GM12878 (cell line): ENCODE results near the gene PRRC2B. TPM values are rescaled to one million over a fixed set of nuclear protein-coding genes. Genes with fewer than 3 reads are reported as not detected.

ENCODE experiments used
- ATAC-seq: fragments of 200-7000 bp; cut with Tn5 transposase; 3 replicates; pipeline ENCODE4 v1.9.1; 2020; ENCODE audit warnings: mild to moderate bottlenecking, moderate library complexity
- BruUV-seq: library from RNA; stranded (reverse); fragments of 400-500 nt; replicated peaks from 2 replicates; lab custom pipeline; 2021; lab: Mats Ljungman, UMichigan
- CTCF ChIA-PET: fragments of 300-600 bp; sonication (Branson Sonifier 250); formaldehyde crosslinking; extraction: SDS; loops from one replicate; lab custom pipeline; 2021; ENCODE audit warnings: inconsistent platforms; lab: Yijun Ruan, JAX
- POLR2A ChIA-PET: fragments of 350-600 bp; formaldehyde crosslinking; extraction: SDS; loops from one replicate; lab custom pipeline; 2021; ENCODE audit warnings: inconsistent platforms; lab: Charles Lee
- RAD21 ChIA-PET: fragments of 300-600 bp; sonication (Branson Sonifier 250); formaldehyde crosslinking; loops from one replicate; lab custom pipeline; 2023; ENCODE audit warnings: antibody characterized with exemption; ENCODE audit not compliant: unreplicated experiment; lab: Charles Lee
- SMC1A ChIA-PET: fragments of 300-600 bp; sonication (Branson Sonifier 250); formaldehyde crosslinking; loops from one replicate; lab custom pipeline; 2023; ENCODE audit not compliant: unreplicated experiment, uncharacterized antibody; lab: Charles Lee
- DNase-seq: peaks from one replicate; pipeline ENCODE4 v3.0.0-alpha.2; 2011; ENCODE audit warnings: low read depth, low spot score
- FAIRE-seq: peaks from 3 replicates; lab custom pipeline; 2011; peaks lifted over from hg19 to GRCh38; lab: Jason Lieb, UNC
- H2AFZ ChIP-seq: 2 replicates; pipeline ENCODE4 v1.6.0; 2011; ENCODE audit warnings: low read depth, low read length, control low read depth; ENCODE audit not compliant: control insufficient read depth
- H3K27ac ChIP-seq: 2 replicates; pipeline ENCODE4 v1.5.1; 2011; ENCODE audit warnings: control low read depth; ENCODE audit not compliant: control insufficient read depth, insufficient read depth
- H3K27me3 ChIP-seq, 2 experiments: replicated peaks in 1 of 2; 2 replicates each; pipeline versions ENCODE4 v1.6.0 to v1.6.1; 2011; ENCODE audit warnings: low read length in 1 of 2; ENCODE audit not compliant: control insufficient read depth in 2 of 2, insufficient read depth in 2 of 2
- H3K36me3 ChIP-seq, 2 experiments: 2 replicates each; pipeline ENCODE4 v1.5.1; 2011; ENCODE audit warnings: low read length in 1 of 2; ENCODE audit not compliant: control insufficient read depth in 2 of 2, insufficient read depth in 2 of 2
- H3K4me1 ChIP-seq: 2 replicates; pipeline ENCODE4 v1.6.1; 2011; ENCODE audit warnings: mild to moderate bottlenecking, low read length, moderate library complexity, mixed read lengths; ENCODE audit not compliant: control insufficient read depth, insufficient read depth
- H3K4me2 ChIP-seq: 2 replicates; pipeline ENCODE4 v1.6.0; 2011; ENCODE audit warnings: control low read depth; ENCODE audit not compliant: control insufficient read depth, insufficient read depth
- H3K4me3 ChIP-seq: fragments of 200-600 bp; sonication (generic); 2 replicates; pipeline ENCODE4 v1.5.1; 2016
- H3K79me2 ChIP-seq: 2 replicates; pipeline ENCODE4 v1.6.0; 2011; ENCODE audit warnings: low read length; ENCODE audit not compliant: control insufficient read depth, insufficient read depth
- H3K9ac ChIP-seq: 2 replicates; pipeline ENCODE4 v1.8.0; 2011; ENCODE audit warnings: low read length, control low read depth, mixed read lengths; ENCODE audit not compliant: control insufficient read depth, insufficient read depth
- H3K9me3 ChIP-seq: replicated peaks from 3 replicates; pipeline ENCODE4 v1.5.1; 2011; ENCODE audit warnings: mild to moderate bottlenecking, low read length; ENCODE audit not compliant: control insufficient read depth, insufficient read depth
- H4K20me1 ChIP-seq: 2 replicates; pipeline ENCODE4 v1.6.0; 2011; ENCODE audit not compliant: control insufficient read depth, insufficient read depth
- ATF2 ChIP-seq: IDR thresholded peaks from 2 replicates; pipeline ENCODE4 v1.6.1; 2012; ENCODE audit warnings: low read length, inconsistent platforms
- CTCF ChIP-seq, 3 experiments: IDR thresholded peaks in 2 of 3; conservative IDR thresholded peaks in 1 of 3; 2 replicates each; pipeline ENCODE4 v1.5.1; 2011; ENCODE audit warnings: low read depth in 3 of 3, low read length in 3 of 3, mild to moderate bottlenecking in 3 of 3, control low read depth in 2 of 3, moderate library complexity in 2 of 3, inconsistent platforms in 1 of 3, mixed read lengths in 1 of 3; ENCODE audit not compliant: control insufficient read depth in 2 of 3, insufficient read depth in 1 of 3; ENCODE audit errors: extremely low read depth in 1 of 3
- GATAD2B ChIP-seq: fragments of 450-650 bp; conservative IDR thresholded peaks from 2 replicates; pipeline ENCODE4 v1.6.1; 2017; ENCODE audit warnings: low read depth, mild to moderate bottlenecking, moderate library complexity
- LARP7 ChIP-seq: fragments of 450-650 bp; IDR thresholded peaks from 2 replicates; pipeline ENCODE4 v1.6.1; 2017; ENCODE audit warnings: mild to moderate bottlenecking
- MLLT1 ChIP-seq: fragments of 450-650 bp; IDR thresholded peaks from 2 replicates; pipeline ENCODE4 v1.6.1; 2016; ENCODE audit warnings: mild to moderate bottlenecking
- PAX8 ChIP-seq: fragments of 450-650 bp; IDR thresholded peaks from 2 replicates; pipeline ENCODE4 v1.6.1; 2017; ENCODE audit warnings: mild to moderate bottlenecking, moderate library complexity
- POLR2A ChIP-seq: IDR thresholded peaks from 2 replicates; pipeline ENCODE4 v1.6.1; 2011; ENCODE audit warnings: low read depth, mild to moderate bottlenecking, low read length
- TBL1XR1 ChIP-seq: IDR thresholded peaks from 2 replicates; pipeline ENCODE4 v1.6.1; 2012; ENCODE audit warnings: low read depth, low read length, improper control_type of control experiment
- ZNF217 ChIP-seq: fragments of 450-650 bp; IDR thresholded peaks from 2 replicates; pipeline ENCODE4 v1.6.1; 2017; ENCODE audit warnings: antibody characterized with exemption, mild to moderate bottlenecking
- ZNF687 ChIP-seq: fragments of 450-650 bp; IDR thresholded peaks from 2 replicates; pipeline ENCODE4 v1.6.1; 2017; ENCODE audit warnings: mild to moderate bottlenecking, moderate library complexity
- WGBS: methylation state at CpG from one replicate; pipeline ENCODE4 v1.1.6; 2016; ENCODE audit warnings: low lambda C conversion rate; ENCODE audit not compliant: insufficient replicate concordance, insufficient coverage; ENCODE audit errors: missing lambda C conversion rate; 5-methylcytosine and 5-hydroxymethylcytosine counted together
- in situ Hi-C: fragments of 300-500 bp; cut with MboI; formaldehyde crosslinking; loops from 9 replicates; pipeline ENCODE4 v1.14.3; 2018; ENCODE audit warnings: mixed read lengths
- intact Hi-C: fragments of 100-400 bp; cut with micrococcal nuclease; formaldehyde crosslinking; loops from one replicate; pipeline ENCODE4 v1.14.2; 2022; ENCODE audit not compliant: unreplicated experiment
- polyA plus RNA-seq, 11 experiments: library from polyadenylated mRNA; depleted of rRNA in 4 of 11; unstranded in 6 of 11; stranded (reverse) in 5 of 11; fragments of >200 nt; fragmentation: Nextera tagmentation in 4 of 11; fragmentation: Illumina TruSeq in 1 of 11; extraction: Ambion mirVana in 4 of 11; extraction: Trizol in 1 of 11; gene quantifications; 1 replicate in 1 of 11; 2 replicates in 10 of 11; pipeline versions ENCODE4 v1.2.1 to v1.2.3, GENCODE V29; 2011 to 2016; ENCODE audit warnings: inconsistent platforms in 2 of 11, missing spikeins in 2 of 11, low read depth in 1 of 11
- total RNA-seq, 4 experiments: library from RNA; depleted of rRNA in 3 of 4; stranded (reverse); fragments of >200 nt in 3 of 4; fragmentation: Illumina TruSeq in 1 of 4; extraction: Trizol in 1 of 4; gene quantifications; 2 replicates each; pipeline versions ENCODE4 v1.2.1 to v1.2.3, GENCODE V29; 2013 to 2021

The PRRC2B gene
- total and polyA plus RNA-seq, 10 of the 15 experiments (the other 5 are each of a cell fraction or from before 2014, with no cell fraction given): 0.84 to 155 (median 28.7) TPM

GRCh38 chr9:131537946-131538345 lies 144.1 kb downstream of the PRRC2B start:
- no peak overlapping the region for H3K27ac ChIP-seq
- no peak for ATAC-seq
- ChIA-PET CTCF (no interaction called here), POLR2A (no interaction called here), SMC1A (no interaction called here), RAD21 (no interaction called here)
- no peak overlapping the region for H2AFZ ChIP-seq
- no peaks in the 10 kb centered on the region for H4K20me1 ChIP-seq
- WGBS: 90% methylated on average over 19 of the region's 19 CpGs
- H3K27me3 ChIP-seq: no peaks in the 10 kb centered on the region
- no peaks in the 10 kb centered on the region for H3K4me1 ChIP-seq
- no peak overlapping the region for H3K9ac ChIP-seq
- no peak overlapping the region for H3K4me3 ChIP-seq
- H3K9me3 ChIP-seq: no peaks in the 10 kb centered on the region
- no peaks in the 10 kb centered on the region for H3K79me2 ChIP-seq
- no peaks in the 10 kb centered on the region for H3K36me3 ChIP-seq
- no peak for FAIRE-seq
- no peak for TF ChIP-seq TBL1XR1
- TF ChIP-seq ZNF217: no peak
- TF ChIP-seq LARP7: no peak
- TF ChIP-seq MLLT1: no peak
- TF ChIP-seq ATF2: no peak
- no peak for TF ChIP-seq ZNF687
- TF ChIP-seq GATAD2B: no peak
- TF ChIP-seq POLR2A: no peak
- no peak for TF ChIP-seq CTCF (IDR thresholded peaks at IDR 0.05 in 2 of 3, conservative IDR thresholded peaks at IDR 0.05 in 1 of 3; ENCODE audit: control insufficient read depth in 2 of 3, extremely low read depth in 1 of 3, insufficient read depth in 1 of 3, low read depth in 3 of 3, low read length in 3 of 3)
- no peak for TF ChIP-seq PAX8
- DNase-seq: no peak
- in situ Hi-C loops (no loop called here), intact Hi-C loops (loop anchor here (10.0 kb wide), 1 partner anchor 207 kb away; the partner anchor contains the start of gene RAPGEF1)
- no peak overlapping the region for H3K4me2 ChIP-seq
- BruUV-seq: no TSS peak
